Lower leg skin (tissue), 4 donors: ENCODE data around the gene ATP1A4. TPM values are rescaled to one million over a fixed set of nuclear protein-coding genes. Genes with fewer than 3 reads are reported as not detected.

Source experiments
- DNase-seq, 2 donors: peaks; one replicate each; pipeline ENCODE4 v3.0.0-alpha.2; 2019; ENCODE audit warnings: low spot score in 2 of 2
- H3K4me3 ChIP-seq: fragments of 200-600 bp; sonication (generic); 2 replicates; pipeline ENCODE4 v1.5.1; 2017; ENCODE audit warnings: mild to moderate bottlenecking, low read depth; ENCODE audit not compliant: poor library complexity, severe bottlenecking
- POLR2A ChIP-seq, 2 donors: fragments of 450-650 bp; IDR thresholded peaks; one replicate each; pipeline ENCODE4 v1.6.1; 2016 to 2017; ENCODE audit warnings: antibody characterized with exemption in 2 of 2, mild to moderate bottlenecking in 1 of 2, moderate library complexity in 1 of 2
- WGBS, 2 donors: methylation state at CpG; one replicate each; pipeline ENCODE4 v1.1.5; 2018; 5-methylcytosine and 5-hydroxymethylcytosine counted together
- intact Hi-C: fragments of 100-400 bp; cut with DNase I; formaldehyde crosslinking; loops from one replicate; pipeline ENCODE4 v1.15.0; 2023; ENCODE audit warnings: low total_unique reads
- total RNA-seq, 4 donors: library from RNA; depleted of rRNA; stranded (reverse); fragments of >200 nt; gene quantifications; one replicate each; pipeline ENCODE4 v1.1.0, GENCODE V29; 2016
- TF ChIP-seq, protein P1 (sequence below), 3 donors: fragments of 450-650 bp; IDR thresholded peaks; one replicate each; pipeline ENCODE4 v1.5.1; 2016; ENCODE audit warnings: antibody characterized with exemption in 3 of 3, mild to moderate bottlenecking in 3 of 3, moderate library complexity in 2 of 3

Gene ATP1A4
- total RNA-seq, 4 donors from 2014 or later: 0.32 TPM; not detected in 3

DNA sequence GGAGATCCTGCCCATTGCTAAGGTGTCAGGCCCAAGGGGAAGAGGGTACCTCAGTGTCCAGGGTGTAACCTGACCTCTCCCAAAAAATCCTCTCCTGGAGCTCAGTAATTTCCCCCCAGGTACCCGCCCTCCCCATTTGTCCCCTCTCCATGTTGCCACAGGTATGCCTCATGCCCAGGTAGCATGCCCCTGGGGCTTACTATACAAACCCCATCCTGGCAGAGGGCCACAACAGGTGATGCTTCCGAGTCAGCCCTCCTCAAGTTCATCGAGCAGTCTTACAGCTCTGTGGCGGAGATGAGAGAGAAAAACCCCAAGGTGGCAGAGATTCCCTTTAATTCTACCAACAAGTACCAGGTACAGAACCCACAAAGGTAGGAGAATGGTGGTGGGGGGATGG lies 15.7 kb downstream of the ATP1A4 start:
- TF ChIP-seq, protein P1, sequence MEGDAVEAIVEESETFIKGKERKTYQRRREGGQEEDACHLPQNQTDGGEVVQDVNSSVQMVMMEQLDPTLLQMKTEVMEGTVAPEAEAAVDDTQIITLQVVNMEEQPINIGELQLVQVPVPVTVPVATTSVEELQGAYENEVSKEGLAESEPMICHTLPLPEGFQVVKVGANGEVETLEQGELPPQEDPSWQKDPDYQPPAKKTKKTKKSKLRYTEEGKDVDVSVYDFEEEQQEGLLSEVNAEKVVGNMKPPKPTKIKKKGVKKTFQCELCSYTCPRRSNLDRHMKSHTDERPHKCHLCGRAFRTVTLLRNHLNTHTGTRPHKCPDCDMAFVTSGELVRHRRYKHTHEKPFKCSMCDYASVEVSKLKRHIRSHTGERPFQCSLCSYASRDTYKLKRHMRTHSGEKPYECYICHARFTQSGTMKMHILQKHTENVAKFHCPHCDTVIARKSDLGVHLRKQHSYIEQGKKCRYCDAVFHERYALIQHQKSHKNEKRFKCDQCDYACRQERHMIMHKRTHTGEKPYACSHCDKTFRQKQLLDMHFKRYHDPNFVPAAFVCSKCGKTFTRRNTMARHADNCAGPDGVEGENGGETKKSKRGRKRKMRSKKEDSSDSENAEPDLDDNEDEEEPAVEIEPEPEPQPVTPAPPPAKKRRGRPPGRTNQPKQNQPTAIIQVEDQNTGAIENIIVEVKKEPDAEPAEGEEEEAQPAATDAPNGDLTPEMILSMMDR (IDR thresholded peaks at IDR 0.05): no peak
- TF ChIP-seq POLR2A (IDR thresholded peaks at IDR 0.05): no peak
- peak in 1 of 2 donors; percentile 34 for DNase-seq
- intact Hi-C loops: no loop called here
- 65 to 68% methylated on average over 4 of the region's 4 CpGs for WGBS, 2 donors
- H3K4me3 ChIP-seq: no peak overlapping the region

DNA sequence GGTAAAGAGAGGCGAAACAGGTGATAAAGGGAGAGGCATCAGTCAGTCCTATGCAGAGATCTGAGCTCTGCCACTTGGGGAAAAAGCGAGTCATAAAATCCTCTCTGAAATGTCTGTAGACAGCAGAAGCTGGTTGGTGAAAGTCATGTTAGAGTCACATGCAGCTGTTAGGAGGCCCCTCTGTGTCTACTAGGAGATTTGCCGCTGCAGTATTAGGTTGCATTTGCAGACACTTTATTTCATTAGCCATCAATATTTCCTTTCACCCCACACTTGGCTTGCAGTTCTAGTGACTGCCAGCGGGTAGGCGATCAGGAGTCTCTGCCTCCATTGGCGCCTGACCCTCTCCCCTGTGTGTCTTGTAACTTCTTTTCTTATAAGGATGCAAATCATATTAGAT lies 16.2 kb downstream of the ATP1A4 start:
- no peak overlapping the region for H3K4me3 ChIP-seq
- 91 to 97% methylated on average over 6 of the region's 6 CpGs for WGBS, 2 donors
- no peak for DNase-seq
- no peak for TF ChIP-seq POLR2A (IDR thresholded peaks at IDR 0.05)
- TF ChIP-seq, protein P1 (IDR thresholded peaks at IDR 0.05): no peak
- intact Hi-C loops: no loop called here

DNA sequence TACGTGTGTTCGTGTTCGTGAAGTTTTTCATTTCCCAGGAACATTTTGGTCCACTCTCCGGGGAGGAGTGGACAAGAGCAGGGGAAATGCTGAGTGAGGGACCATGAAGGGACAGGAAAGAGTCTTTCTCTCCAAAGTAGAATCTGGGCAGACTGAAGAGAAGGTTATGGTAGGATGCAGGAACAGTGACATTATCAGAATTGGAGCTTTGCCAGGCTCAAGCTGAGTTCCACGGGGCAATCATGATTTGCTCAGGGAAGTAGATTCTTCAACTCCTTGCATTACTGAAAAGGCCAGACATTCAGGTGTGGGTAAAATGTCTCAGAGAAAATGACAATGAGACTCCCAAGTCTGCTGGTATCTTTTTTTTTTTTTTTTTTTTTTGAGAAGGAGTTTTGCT lies 16.6 kb downstream of the ATP1A4 start:
- 69 to 72% methylated on average over 5 of the region's 5 CpGs for WGBS, 2 donors
- no peak for TF ChIP-seq POLR2A (IDR thresholded peaks at IDR 0.05)
- TF ChIP-seq, protein P1 (IDR thresholded peaks at IDR 0.05): no peak
- DNase-seq: no peak
- intact Hi-C loops: no loop called here
- H3K4me3 ChIP-seq: no peak overlapping the region

DNA sequence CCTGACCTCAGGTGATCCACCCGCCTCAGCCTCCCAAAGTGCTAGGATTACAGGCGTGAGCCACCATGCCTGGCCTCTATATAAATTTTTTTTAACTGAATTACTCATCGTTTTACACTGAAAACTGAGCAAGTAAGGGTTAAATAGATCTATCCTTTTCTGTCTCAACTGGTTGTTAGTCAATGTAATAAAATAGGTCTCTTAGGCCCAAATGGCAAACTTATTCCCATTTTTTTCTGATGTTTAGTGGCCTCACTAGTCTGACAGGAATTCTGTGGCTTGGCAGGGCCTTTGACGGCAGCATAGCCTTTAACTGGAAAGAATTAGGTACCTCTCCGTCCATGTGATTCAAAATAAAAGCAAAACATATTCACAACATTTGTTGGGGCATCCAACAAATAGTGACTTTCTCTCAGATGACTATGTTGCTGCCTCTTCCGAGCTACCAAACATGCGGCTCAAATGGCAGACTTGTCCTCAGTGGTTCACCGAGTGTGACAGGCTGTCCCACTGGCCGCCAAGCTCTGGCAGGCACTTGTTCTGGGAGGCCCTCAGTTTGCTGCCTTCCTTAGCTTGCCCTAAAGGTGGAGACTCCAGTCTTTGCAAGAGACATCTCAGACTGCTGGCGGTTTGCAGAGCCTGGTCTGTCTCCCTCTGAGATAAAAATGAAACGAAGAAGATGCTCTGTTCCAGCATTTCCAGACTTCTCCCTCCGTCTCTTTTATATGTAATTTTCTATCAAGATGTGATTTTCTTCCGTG lies 17.4 kb downstream of the ATP1A4 start:
- no peak overlapping the region for H3K4me3 ChIP-seq
- intact Hi-C loops: no loop called here
- TF ChIP-seq POLR2A (IDR thresholded peaks at IDR 0.05): no peak
- TF ChIP-seq, protein P1 (IDR thresholded peaks at IDR 0.05): no peak
- DNase-seq: no peak
- WGBS, 2 donors: 71 to 81% methylated on average over 13 of the region's 13 CpGs

DNA sequence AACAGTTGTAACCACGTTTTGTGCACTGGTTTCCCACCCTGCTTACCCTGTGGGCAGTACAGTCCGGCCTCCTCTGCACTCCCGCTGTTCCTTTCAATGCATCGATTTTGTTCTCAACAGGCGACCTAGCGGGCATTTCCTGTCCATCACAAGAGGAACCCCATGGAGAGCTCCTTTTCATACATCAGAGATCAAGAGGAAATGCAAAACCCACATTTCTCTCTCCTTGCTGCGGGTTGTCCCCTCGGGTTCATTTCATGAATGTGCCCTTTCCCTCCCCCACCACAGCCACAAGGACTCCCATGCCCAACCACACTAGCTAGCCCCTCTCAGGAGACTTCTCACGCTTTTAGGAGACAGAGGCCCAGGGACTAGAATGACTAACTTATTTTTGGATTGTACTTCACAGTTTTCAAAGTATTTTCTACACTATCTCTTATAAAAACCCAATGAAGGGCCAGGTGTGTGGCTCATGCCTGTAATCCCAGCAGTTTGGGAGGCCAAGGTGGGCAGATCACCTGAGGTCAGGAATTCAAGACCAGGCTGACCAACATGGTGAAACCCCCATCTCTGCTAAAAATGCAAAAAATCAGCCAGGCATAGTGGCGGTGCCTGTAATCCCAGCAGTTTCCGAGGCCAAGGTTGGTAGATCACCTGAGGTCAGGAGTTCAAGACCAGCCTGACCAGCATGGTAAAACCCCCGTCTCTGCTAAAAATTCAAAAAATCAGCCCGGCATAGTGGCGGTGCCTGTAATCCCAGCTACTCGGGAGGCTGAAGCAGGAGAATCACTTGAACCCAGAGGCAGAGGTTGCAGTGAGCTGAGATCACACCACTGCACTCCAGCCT lies 18.4 kb downstream of the ATP1A4 start:
- no peak overlapping the region for H3K4me3 ChIP-seq
- no peak for DNase-seq
- TF ChIP-seq POLR2A (IDR thresholded peaks at IDR 0.05): no peak
- TF ChIP-seq, protein P1 (IDR thresholded peaks at IDR 0.05): no peak
- 61 to 65% methylated on average over 15 of the region's 15 CpGs for WGBS, 2 donors
- intact Hi-C loops: no loop called here
